HL-60/S4 treated with retinoic acid at 250 ng/mL for 4 days and 3 days (cell line): Measurements from ENCODE around the gene S100A1.
"Not testable (repeated sequence)": the region's sequence is repeated elsewhere in the genome, so short reads cannot be mapped to it uniquely, and the experiment has no call there.

ENCODE experiments used
- in situ Hi-C: fragments of 300-500 bp; cut with MboI; formaldehyde crosslinking; loops from 2 replicates; pipeline ENCODE4 v1.7.0; 2022; ENCODE audit warnings: low sequenced_read_pairs

S100A1 gene

GRCh38 chr1:153627715-153628626, at the start of gene S100A1:
Gene S100A1 (plus strand): TSS chr1:153628434. CDS start chr1:153630522, 2,088 bp downstream.
- in situ Hi-C loops: no loop called here

- in situ Hi-C loops: no loop called here
Measured at GRCh38 chr1:153578490-153578889, 49.7 kb upstream of the S100A1 start.

GRCh38 chr1:153578936-153579335, 49.3 kb upstream of the S100A1 start:
- in situ Hi-C loops: no loop called here

- in situ Hi-C loops: not testable (repeated sequence)
Measured at GRCh38 chr1:153582836-153583235, 45.4 kb upstream of the S100A1 start.

- in situ Hi-C loops: not testable (repeated sequence)
Measured at GRCh38 chr1:153583514-153583913, 44.7 kb upstream of the S100A1 start.

GRCh38 chr1:153583976-153584375, 44.3 kb upstream of the S100A1 start:
- in situ Hi-C loops: no loop called here

- in situ Hi-C loops: no loop called here
Measured at GRCh38 chr1:153585006-153585405, 43.2 kb upstream of the S100A1 start.

GRCh38 chr1:153586347-153586746, 41.9 kb upstream of the S100A1 start:
- in situ Hi-C loops: no loop called here

- in situ Hi-C loops: no loop called here
Measured at GRCh38 chr1:153587314-153587713, 40.9 kb upstream of the S100A1 start.

GRCh38 chr1:153588033-153588432, 40.2 kb upstream of the S100A1 start:
- in situ Hi-C loops: not testable (repeated sequence)

- in situ Hi-C loops: no loop called here
Measured at GRCh38 chr1:153588482-153588881, 39.8 kb upstream of the S100A1 start.

- in situ Hi-C loops: no loop called here
Measured at GRCh38 chr1:153592748-153593147, 35.5 kb upstream of the S100A1 start.

GRCh38 chr1:153597206-153597605, 31.0 kb upstream of the S100A1 start:
- in situ Hi-C loops: no loop called here

- in situ Hi-C loops: no loop called here
Measured at GRCh38 chr1:153598309-153599172, 29.7 kb upstream of the S100A1 start.

- in situ Hi-C loops: no loop called here
Measured at GRCh38 chr1:153599847-153600246, 28.4 kb upstream of the S100A1 start.

GRCh38 chr1:153602749-153603148, 25.5 kb upstream of the S100A1 start:
- in situ Hi-C loops: no loop called here

GRCh38 chr1:153606194-153606593, 22.0 kb upstream of the S100A1 start:
- in situ Hi-C loops: no loop called here

- in situ Hi-C loops: no loop called here
Measured at GRCh38 chr1:153607381-153607780, 20.9 kb upstream of the S100A1 start.

- in situ Hi-C loops: no loop called here
Measured at GRCh38 chr1:153608089-153608682, 20.0 kb upstream of the S100A1 start.

GRCh38 chr1:153608742-153609584, 19.3 kb upstream of the S100A1 start:
- in situ Hi-C loops: no loop called here

GRCh38 chr1:153609585-153609907, 18.7 kb upstream of the S100A1 start:
- in situ Hi-C loops: no loop called here
